HG03571 (cell line): ENCODE measurements around the gene PKN3.
"Not testable (repeated sequence)": the region's sequence is repeated elsewhere in the genome, so short reads cannot be mapped to it uniquely, and the experiment has no call there.

Source experiments
- ATAC-seq: cut with Tn5 transposase; IDR thresholded peaks from one replicate; pipeline ENCODE4 v1.9.1; 2021; ENCODE audit not compliant: unreplicated experiment

Gene PKN3

DNA sequence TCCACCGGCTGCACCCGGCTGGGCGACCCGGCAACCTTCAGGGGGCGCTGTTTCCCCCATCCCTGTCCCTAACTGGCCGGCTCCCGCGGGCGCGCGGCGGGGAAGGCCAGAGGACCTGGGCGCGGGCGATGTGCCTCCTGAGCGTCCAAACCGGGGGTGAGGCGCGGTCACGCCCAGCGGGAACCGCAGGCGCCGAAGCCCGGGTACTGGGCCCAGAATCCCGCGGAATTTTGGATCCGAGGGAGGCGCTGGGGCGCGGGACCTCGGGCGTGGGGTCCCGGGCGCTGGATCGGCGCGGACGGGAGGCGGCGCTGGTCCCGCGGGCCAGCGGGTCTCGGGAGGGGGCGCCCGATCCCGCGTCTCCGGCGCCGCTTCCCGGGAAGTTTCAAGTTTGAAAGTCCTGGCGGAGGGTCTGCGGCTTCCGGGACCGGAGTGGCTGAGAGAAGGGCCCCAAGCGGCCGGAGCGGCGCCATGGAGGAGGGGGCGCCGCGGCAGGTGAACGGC, at the start of gene PKN3:
TSS of gene PKN3 (plus strand) at position 59 of the 504 bp plus-strand sequence. CDS start at position 472, 413 bp downstream.
- peak; percentile 81 for ATAC-seq

DNA sequence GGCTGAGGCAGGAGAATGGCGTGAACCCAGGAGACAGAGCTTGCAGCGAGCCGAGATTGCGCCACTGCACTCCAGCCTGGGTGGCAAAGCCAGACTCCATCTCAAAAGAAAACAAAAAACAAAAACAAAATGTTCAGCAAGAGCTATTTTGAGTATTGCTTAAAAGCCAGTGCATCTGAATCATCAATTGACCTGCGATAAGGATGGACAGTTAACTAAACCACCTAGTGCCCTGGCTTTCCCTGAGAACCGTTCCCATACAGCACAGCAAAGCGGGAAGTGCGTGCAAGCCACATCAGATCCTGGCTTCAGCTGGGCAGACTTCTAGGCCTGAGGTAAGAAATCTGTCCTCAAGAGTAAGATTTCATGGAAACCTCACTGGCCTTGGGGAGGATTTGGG, 48.4 kb upstream of the PKN3 start:
- no peak for ATAC-seq

DNA sequence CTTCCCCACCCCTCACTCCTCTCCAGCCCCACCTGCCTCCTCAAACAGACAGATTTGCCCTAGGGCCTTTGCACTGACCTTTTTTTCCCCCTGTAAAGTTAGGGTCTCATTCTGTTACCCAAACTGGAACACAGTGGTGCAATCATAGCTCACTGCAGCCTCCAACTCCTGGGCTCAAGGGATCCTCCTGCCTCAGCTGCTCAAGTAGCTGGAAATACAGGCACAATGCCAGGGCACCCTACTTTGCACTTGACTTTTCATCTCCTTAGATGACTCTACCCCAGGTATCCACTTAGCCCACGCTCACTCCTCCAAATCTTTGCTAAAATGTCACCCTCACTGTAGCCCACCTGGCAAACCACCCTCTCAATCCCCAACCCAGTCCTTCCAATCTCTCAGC, 47.8 kb upstream of the PKN3 start:
- ATAC-seq = no peak

DNA sequence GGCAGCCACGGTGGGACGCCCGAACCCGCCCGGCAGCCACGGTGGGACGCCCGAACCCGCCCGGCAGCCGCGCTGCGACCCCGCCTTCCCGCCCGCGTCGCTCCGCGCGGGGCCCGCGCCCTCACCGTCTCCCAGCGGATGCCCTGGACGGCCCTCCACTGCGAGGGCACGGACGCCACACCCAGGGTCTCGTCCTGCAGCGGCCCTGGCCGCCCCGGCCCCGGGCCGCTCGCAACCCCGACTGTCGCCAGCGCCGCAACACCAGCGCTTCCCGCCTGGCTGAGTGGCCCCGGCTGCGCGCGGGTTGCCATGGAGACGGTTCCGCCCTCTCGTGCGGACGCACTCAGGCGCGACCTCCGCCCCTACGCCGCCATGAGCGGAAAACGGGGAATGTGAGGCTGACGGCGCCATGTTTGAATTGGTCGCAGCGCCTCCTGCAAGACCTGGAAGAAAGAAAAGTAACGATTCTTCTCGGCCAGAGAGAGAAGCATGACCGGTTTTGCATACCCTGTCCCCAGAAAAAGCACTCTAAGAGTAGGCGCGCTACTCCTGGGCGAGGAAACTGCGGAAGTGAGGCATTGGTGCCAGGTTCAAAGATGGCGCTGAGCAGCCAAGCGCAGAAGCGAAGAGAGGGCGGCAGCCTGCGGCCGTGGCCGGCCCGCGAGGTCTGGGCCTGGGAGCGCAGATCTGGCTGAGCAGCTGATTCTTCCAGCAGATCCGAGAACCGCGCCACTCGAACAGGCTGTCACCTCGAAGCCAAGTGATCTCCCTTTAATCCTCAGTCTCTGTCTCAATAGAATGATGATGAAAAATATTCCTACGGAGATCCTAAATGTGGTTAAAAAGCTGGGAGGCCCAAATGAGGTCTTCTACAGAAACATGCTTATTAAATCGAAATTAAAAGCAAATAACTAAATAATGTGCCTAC, 45.6 kb upstream of the PKN3 start, which contains the start of gene DYNC2I2:
TSS of gene DYNC2I2 (minus strand) at position 432 of the 928 bp plus-strand sequence. CDS start at position 311, 121 bp downstream.
- peak; percentile 56 for ATAC-seq

DNA sequence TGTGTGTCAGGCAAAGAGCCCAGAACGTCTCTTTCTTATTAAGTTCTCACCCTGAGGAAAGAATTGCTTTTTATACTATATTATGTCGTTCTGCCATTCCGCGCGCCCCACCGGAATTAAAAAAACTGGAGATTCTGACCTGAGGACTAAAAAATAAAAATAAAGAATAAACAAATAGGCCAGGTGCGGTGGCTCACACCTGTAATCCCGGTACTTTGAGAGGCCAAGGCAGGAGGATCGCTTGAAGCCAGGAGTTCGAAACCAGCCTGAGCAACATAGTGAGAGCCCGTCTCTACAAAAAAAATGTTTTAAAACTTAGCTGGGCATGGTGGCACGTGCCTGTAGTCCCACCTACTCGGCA, 45.0 kb upstream of the PKN3 start:
- ATAC-seq = no peak

DNA sequence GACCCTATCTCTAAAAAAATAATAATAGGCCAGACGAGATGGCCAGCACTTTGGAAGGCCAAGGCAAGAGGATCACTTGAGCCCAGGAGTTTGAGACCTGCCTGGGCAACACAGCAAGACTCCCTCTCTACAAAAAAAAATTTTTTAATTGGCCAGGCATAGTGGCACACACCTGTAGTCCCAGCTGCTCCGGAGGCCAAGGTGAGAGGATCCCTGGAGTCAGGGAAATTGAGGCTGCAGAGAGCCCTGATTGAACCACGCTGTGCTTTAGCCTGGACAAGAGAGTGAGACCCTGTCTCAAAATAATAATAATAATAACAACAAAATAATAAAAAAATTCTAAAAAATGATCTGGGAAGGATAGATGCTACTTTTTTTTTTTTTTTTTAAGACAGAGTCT, 44.5 kb upstream of the PKN3 start:
- no peak for ATAC-seq

DNA sequence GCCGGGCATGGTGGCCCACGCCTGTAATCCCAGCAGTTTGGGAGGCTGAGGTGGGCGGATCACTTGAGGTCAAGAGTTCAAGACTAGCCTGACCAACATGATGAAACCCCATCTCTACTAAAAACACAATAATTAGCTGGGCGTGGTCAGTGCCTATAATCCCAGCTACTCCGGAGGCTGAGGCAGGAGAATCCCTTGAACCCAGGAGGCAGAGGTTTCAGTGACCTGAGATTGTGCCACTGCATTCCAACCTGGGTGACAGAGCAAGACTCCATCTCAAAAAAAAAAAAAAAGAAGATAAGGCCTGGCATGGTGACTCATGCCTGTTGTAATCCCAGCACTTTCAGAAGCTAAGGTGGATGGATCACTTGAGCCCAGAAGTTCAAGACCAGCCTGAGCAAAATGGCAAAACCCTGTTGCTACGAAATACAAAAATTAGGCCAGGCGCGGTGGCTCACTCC, 35.8 kb upstream of the PKN3 start:
- ATAC-seq = not testable (repeated sequence)

DNA sequence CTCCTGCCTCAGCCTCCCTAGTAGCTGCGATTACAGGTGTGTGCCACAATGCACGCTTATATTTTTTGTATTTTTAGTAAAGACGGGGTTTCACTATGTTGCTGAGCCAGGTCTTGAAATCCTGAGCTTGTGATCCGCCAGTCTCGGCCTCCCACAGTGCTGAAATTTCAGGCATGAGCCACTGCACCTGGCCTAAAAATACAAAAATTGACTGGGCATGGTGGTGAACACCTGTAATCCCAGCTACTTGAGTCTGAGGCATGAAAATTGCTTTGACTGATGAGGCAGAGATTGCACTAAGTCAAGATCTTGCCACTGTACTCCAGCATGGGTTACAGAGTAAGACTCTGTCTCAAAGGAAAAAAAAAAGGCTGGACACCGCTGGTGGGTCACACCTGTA, 32.5 kb upstream of the PKN3 start:
- no peak for ATAC-seq

DNA sequence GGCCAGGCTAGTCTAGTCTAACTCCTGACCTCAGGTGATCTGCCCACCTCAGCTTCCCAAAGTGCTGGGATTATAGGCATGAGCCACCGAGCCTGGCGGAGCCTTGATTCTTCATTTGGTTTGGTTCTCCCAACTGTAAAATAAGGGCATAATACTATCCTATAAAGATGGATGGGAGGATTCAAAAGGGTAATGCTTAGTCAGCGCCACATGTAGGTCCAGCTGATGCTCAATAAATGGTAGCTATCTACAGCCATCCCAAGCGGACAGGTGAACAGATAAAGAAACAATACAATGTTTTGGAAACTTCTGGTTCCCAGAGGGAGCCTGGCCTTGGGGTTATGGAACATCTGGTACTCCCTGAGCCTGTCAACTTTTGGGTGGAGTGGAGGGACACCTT, 26.9 kb upstream of the PKN3 start:
- no peak for ATAC-seq

DNA sequence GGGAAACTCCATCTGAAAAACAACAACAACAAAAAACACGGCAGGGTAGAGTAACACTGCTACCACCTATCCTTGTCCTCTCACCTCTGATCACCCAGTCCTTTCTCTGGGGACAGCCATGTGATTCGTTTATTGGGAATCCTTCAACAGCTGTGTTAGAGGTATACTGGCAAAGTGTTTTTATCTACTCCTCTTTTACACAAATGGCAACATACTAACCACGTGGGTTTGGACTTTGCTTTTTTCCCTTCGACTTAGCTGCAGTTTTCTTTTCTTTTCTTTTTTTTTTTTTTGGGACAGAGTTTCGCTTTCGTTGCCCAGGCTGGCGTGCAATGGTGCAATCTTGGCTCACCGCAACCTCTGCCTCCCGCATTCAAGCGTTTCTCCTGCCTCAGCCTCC, 24.5 kb upstream of the PKN3 start:
- ATAC-seq = no peak

DNA sequence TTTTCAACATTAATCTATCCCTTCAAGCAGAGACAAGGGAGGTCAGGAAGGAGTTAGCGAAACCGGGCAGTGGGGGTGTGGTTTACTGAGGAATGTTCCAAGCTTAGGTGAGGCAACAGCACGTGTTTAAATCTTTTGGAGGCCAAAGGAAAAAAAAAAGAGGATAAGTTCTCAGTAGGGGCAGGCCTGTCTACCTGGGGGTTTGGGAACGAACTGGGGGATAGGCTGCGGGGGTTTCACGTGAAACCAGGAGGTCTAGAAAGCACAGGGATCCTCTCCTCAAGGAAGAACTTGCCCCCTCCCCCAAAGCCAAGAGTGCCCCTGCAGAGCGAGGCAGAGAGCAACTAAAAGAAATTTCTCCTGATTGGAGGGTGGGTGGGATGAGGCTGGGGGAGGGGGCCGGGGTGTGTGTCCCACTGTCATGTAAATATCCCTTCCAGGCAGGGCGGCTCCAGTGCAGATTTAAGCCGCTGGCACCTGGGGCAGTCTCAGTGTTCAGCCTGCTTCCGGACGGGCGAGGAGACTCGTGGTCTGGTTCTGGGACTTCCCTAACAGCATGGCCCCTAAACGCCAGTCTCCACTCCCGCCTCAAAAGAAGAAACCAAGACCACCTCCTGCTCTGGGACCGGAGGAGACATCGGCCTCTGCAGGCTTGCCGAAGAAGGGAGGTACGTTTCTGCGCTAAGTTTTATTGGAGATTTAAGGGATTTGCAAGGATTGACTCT, 18.8 kb upstream of the PKN3 start:
- no peak for ATAC-seq

DNA sequence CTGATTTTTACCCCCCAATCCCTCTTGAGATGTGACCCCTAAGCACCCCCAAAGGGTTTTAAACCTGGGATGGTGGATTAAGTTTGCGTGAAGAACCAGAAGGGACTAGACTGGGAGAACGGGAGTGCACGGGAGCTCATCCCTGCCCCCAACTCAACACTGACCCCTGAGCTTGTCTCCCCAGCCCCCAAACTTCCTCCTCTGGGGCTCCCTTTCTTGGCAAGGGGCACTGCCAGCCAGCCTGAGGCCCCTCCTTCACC, 18.3 kb upstream of the PKN3 start:
- no peak for ATAC-seq

DNA sequence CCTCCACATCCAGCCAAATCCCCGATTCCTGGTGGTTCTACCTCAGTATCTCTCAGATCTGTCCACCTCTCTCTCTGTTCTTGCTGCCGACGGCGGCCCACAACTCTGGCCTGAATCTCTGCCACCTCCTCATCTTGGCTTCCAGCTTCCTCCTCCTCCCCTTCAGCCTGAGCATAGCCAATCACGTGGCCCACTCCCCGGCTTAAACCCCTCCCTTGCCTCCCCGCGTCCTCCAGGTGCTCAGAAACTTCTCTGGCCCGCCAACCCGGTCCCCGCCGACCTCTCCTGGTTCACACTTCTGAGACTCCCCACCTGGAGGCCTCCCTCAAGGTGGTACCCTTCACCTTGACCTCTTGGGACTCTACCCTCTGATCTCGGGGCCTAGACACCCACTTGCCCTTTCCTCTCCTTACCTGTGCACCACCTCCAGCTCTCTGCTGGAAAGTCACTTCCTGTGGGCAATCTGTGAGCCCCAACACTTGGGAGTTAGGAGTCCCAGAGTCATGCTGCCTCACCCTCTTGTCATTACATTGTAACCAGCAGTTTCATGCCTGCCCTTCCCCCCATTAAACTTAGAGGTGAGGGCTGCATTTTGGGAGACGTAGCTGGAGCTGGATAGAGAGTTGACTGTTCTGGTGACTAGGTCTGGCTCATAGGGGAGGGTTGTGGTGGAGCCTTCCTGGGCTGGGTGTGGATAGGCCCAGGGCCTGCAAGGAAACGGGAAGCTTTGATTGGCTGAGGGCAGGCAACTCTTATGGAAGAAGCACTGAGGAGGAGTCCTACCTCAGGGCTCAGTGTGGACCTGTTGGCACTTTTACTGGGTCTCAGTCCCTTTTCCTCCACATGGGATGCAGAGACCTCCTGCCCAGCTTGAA, 17.7 kb upstream of the PKN3 start:
- ATAC-seq = no peak

DNA sequence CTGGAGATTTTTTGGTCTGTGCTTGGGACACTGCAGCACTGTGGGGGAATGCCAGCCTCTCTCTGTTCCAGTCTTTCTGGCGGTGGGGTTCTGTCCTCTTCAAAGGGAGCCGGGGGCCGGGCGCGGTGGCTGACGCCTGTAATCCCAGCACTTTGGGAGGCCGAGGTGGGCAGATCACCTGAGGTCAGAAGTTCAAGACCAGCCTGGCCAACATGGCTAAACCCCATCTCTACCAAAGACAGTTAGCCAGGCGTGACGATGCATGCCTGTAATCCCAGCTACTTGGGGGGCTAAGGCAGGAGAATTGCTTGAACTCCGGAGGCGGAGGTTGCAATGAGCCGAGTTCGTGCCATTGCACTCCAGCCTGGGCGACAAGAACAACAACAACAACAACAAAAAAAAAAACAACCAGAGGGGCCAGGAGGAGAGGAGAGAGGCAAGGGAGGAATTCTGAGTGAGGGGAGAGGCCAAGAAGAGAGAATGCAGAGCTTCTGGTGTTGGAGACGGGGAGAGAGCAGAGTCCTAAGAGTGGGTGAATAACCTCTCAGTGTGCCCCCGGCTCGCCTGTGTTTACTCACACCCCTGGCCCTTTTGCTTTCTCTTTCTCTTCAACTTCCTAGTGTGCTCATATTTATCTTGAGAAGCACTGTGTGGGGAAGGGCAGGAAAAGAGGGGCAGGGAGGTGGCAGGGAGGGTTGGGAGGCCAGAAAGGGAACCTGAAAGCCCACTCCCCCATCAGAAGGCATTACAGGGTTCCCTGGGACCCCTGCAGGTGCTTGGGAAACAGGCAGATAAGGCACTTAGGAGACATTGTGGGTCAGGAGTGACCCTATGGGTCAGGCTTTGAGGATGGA, 16.4 kb upstream of the PKN3 start:
- no peak for ATAC-seq

DNA sequence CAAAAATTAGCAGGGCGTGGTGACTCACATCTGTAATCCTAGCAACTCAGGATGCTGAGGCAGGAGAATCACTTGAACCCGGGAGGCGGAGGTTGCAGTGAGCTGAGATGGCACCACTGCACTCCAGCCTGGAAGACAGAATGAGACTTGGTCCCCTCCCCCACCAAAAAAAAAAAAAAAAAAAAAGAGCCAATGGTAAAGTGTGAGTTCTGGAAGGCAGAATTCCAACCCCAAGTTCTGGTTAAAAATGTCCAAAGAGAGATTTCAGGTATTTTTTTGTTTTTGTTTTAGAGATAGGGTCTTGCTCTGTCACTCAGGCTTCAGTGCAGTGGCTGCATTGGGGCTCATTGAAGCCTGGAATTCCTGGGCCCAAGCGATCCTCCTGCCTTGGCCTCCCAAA, 14.8 kb upstream of the PKN3 start:
- ATAC-seq = no peak

DNA sequence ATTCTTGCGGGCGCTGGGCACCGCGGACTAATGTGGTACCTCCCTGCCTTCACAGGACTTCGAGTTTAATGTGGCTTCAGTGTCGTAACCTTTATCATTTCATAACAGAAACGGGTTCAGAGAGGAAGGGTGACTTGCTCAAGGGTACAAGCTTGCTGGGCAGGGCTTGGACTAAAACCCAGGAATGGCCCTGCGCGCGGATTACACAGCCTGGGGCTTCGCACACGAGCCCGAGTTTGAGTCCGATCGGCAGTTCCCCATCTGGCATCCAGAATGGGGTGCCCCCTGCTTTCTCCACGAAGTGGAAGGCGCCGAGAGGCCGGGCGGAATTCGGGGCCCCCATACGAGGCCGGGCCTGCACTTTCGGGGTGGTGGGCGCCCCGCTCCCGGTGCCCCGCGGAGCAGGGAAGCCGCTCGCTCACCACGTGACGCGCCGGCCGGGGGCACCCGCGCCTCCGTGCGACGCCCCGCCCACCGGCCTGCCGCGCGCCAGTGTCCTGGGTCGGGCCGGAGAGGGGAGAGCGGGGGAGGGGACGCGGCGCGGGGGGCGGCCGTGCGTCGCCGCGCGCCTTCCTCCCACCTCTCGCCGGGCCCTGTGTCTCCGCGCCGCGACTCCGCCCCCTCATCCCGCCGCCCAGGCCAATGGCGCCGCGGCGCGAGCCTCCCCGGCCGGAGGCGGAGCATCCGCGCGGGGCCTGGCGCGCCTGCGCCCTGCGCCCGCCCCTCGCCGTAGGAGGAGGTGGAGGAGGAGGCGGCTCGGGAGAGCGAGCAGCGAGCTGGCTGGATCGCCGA, 13.6 kb upstream of the PKN3 start, which contains the start of gene SET:
TSS of gene SET (plus strand) at position 722 of the 792 bp plus-strand sequence. CDS start 361 bp downstream, outside the sequence.
- peak; percentile 61 for ATAC-seq

DNA sequence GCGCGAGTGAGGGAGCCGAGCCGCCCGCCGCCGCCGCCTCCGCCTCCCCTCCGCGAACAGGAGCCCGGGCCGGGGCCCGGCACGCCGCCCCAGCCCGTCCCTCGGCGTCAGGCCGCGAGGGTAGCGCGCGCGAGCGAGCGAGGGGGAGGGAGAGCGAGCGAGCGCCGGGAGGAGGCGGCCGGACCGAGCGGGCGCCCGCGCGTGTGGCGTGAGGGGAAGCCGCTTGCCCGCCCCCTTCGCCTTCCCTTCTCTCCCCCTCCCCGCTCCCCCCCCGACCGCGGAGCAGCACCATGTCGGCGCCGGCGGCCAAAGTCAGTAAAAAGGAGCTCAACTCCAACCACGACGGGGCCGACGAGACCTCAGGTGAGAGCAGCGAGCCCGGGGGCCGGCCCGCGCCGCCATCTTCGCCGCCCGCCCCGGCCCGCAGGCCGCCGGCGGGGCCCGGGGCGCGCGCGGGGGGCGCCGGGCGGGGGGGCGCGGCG, 13.0 kb upstream of the PKN3 start:
- ATAC-seq = peak; percentile 13

DNA sequence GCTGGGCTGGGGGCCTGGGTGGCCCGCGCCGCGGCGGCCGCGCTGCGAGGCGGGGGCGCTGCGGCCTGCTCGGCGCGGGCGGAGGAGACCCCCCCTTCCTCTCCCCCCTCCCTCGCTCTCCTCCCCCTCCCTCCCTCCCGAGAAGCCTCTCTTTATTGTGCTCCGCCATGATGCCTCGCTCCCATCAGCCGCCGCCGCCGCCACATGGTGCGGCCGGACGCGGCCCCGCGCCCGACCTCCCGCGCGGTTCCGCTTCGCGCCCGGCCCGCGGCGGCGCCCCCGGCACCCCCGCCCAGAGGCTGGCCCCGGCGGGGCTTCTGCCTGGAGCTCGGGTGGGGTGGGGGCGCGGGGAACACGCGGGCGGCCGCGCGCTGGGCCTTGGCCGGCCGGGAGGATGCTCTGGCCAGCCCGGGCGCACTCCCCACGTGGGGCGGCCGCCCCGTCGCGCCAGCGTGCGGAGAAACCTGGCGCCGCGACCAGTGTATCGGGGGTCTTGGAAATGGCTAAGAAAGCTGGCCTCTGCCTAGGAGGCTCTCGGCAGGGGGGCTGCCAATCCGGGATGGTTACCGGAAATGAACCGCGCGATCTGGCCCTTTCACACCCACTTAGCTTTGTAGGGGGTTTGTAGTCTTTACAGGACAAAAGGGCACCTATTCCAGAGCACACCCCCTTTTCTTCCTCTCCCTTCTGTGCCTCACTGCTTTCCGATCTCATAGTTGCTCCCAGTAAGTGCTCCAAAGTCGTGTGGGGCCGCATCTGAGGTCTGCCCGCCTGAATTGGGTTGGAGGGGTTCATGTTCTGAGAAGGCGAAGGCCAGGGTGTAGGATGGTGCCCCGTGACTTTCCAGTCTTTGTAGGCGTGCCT, 12.3 kb upstream of the PKN3 start:
- ATAC-seq = no peak
